ENCODE results near the gene CTU2.

DNA sequence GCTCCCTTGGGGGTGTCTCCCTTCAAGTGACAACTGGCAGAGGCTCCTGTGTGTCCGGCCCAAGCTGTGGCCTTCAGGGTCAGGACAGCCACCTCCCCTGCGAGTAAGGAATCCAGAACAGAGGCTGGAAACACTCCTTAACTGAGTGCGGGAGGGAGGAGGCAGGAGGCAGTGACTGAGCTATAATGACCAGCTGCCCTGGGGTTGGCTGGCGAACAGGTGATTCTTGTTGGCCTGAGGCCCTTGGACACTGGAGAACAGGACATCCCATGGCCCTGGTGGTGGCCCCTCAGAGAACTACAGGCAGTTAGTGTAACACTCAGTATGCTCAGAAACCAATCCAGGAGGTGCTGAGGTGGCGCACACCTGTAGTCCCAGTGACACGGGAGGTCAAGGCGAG, 10.6 kb upstream of the CTU2 start:
- TF ChIP-seq, protein P1, sequence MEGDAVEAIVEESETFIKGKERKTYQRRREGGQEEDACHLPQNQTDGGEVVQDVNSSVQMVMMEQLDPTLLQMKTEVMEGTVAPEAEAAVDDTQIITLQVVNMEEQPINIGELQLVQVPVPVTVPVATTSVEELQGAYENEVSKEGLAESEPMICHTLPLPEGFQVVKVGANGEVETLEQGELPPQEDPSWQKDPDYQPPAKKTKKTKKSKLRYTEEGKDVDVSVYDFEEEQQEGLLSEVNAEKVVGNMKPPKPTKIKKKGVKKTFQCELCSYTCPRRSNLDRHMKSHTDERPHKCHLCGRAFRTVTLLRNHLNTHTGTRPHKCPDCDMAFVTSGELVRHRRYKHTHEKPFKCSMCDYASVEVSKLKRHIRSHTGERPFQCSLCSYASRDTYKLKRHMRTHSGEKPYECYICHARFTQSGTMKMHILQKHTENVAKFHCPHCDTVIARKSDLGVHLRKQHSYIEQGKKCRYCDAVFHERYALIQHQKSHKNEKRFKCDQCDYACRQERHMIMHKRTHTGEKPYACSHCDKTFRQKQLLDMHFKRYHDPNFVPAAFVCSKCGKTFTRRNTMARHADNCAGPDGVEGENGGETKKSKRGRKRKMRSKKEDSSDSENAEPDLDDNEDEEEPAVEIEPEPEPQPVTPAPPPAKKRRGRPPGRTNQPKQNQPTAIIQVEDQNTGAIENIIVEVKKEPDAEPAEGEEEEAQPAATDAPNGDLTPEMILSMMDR (IDR thresholded peaks at IDR 0.05): no peak
- no peak for TF ChIP-seq POLR2AphosphoS5 (IDR thresholded peaks at IDR 0.05)
- TF ChIP-seq POLR2A (IDR thresholded peaks at IDR 0.05): no peak

Data from transverse colon (tissue), 4 donors.